Middle frontal gyrus (tissue), 1 donor: ENCODE measurements around the gene IFNAR2.
"Not testable (repeated sequence)": the region's sequence is repeated elsewhere in the genome, so short reads cannot be mapped to it uniquely, and the experiment has no call there.

Experiments used
- DNase-seq: peaks from one replicate; pipeline ENCODE4 v3.0.0-alpha.2; 2015; ENCODE audit warnings: low spot score; ENCODE audit errors: extremely low spot score

Gene IFNAR2

DNA sequence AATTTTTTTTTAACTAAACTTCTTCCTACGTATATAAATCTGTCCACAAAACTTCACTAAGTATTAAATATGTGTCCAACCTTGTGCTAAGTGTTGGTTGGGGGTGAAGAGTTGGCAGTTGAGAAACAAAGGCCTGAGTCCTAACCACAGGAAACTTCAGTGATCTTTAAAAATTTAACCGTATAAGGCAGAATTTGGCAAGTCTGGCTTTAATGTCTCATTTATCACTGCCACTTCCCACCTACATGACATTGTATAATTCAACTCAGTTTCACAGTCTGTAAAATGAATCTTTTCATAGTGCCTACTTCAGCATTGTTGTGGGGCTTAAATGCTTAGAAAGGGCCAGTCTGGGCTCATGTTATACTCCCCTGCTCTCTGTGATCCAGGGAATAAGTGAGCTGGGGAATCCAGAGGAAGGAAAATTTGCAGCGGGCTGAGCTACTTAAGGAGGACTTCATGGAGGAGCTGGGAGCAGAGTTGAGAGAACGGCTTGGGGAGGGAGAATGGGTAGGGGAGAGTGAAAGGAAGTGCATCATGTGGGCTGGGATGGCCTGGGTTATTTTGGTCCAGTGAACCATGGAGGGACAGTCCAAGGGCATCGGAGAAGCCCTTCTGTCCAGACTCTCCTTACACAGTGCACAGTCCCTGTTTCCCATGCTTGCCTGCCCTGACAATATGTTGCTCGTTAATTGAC lies 14.5 kb downstream of the IFNAR2 start:
- no peak for DNase-seq

DNA sequence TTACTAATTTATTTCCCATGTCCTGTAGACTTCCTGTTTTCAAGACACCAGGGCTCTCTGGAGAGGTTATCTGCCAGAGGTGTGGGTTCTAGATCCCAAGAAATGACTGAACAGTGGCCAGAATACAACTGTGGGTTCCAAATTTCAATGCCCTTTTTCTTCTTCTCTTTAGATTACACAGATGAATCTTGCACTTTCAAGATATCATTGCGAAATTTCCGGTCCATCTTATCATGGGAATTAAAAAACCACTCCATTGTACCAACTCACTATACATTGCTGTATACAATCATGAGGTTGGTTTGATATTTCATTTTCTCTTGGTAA lies 15.0 kb downstream of the IFNAR2 start:
- DNase-seq: no peak

DNA sequence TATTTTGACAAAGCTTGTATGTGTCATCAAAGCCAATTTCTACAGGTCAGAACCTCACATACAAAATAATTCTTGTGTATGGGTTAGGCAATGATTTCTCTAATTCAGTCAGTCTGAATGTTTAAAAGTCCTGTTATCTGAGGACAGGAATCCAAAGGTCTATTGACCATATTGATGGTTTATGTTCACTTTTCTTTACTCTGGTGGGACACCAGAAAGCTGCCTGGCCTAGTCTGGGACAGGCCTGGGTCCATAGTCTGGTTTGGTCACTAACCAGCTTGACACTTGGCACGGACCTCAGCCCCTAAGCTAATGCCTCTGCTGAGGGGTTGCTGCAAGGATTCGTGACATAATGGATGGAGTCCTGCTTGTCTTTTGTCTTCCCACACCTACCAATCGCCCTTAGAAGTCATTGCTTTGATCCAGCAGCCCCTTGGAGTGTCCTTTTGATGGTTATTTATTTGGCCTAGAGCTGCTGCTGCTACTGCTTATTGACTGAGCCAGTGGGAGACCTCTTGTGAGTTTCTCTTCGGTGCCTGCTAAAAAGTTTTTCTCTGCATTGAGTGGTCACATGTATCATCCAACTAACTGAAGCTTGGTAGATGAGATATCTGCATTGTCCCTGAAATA lies 15.7 kb downstream of the IFNAR2 start:
- DNase-seq: no peak

DNA sequence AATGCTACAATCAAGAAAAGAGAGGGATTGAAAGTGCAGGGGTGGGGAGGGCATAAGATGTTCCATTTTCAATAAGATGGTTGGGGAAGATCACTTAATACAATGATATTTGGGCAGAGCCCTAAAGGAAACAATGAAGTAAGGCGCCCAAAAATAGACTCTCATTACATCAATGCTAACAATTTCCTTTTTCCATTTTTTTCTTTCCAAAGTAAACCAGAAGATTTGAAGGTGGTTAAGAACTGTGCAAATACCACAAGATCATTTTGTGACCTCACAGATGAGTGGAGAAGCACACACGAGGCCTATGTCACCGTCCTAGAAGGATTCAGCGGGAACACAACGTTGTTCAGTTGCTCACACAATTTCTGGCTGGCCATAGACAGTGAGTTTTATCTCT lies 16.8 kb downstream of the IFNAR2 start:
- DNase-seq: no peak

DNA sequence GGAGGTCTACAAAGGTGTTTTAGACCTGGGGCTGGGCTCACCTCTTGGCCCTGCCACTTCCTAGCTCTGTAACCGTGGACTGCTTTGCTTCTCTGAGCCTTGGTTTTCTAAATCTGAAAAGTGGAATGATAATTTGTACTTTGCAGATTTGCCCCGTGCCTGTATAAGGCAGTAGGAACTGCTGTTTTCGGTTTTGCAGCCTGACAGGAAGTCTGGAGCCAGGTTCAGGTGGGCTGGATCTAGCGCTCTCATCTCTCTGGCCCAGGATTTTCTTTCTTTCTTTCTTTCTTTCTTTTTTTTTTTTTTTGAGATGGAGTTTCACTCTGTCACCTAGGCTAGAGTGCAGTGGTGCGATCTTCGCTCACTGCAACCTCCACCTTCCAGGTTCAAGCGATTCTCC lies 17.2 kb downstream of the IFNAR2 start:
- no peak for DNase-seq

DNA sequence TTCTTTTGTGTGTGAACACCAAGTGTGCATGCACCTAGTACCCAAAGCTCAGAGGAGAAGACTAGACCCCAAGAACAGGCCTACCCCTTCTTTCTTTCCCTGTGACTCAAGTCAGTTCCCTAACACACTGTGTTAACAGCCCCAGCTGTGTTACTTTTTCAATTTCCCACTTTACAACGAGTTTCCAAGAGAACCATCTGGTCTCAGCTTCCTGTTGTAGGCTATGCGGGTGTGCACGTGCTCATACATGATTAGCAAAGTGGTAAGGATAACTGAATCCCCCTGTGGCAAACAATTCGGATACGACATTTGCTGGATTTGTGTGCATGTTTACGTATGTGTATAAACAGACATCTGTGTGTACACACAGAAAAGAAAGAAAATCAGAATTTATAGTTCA lies 17.9 kb downstream of the IFNAR2 start:
- DNase-seq: no peak

DNA sequence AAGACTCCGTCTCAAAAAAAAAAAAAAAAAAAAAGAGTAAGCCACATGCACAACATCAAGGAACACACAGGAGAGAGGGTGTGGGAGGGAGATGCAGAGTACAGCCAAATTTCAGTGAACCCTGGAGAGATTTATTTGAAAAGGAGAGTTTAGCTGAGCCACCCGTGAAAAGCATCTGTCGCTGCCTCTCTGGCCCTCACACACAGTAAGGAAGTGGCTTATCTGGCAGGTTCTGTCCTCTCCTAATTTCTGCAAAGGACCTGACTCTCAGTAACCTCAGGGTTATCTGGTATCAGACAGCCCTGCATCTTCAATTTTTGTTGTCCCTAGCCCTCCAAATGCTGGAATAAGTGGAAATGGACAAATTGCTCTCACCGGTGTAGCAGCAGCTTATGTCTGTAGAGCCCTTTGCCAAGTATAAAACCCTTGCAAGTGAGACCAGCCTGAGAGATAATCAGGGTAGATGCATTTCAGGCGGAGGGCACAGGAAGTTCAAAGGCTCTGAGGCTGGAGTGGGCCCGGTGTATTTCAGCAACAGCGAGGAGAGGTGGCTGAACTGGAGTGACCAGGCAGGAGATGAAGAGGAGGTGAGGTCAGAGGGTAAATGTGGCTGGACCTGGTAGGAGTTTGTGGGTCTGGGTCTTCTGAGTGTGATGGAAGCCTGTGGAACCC lies 19.7 kb downstream of the IFNAR2 start:
- DNase-seq: no peak

DNA sequence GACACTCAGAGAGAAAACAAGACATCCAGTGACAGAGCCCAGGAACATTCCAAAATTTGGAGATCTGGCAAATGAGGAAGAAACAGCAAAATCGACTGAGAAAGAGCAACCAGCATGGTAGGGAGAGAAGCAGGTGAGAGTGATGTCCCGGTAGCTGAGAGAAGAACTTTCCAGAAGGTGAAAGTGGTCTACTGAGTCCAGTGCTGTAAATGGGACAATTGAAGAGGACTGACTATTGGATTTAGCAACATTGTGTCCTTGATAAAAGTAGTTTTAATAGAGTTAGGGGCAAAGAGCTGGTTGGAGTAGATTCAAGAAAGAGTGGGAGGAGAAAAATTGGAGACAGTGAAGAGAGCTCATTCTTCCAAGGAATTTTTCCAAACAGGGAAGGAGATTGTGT lies 21.4 kb downstream of the IFNAR2 start:
- no peak for DNase-seq

DNA sequence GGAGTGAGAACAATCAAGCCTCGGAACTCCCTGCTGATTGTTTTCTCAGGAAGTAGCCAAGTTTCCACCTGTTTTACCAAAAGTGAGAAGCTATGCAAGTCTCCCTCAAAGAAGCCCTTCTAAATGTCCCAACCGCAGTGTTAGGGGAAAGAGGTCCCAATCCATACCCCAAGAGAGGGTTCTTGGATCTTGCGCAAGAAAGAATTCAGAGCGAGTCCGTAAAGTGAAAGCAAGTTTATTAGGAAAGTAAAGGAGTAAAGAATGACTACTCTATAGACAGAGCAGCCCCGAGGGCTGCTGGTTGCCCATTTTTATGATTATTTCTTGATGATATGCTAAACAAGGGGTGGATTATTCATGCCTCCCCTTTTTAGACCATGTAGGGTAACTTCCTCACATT lies 23.6 kb downstream of the IFNAR2 start:
- not testable (repeated sequence) for DNase-seq

DNA sequence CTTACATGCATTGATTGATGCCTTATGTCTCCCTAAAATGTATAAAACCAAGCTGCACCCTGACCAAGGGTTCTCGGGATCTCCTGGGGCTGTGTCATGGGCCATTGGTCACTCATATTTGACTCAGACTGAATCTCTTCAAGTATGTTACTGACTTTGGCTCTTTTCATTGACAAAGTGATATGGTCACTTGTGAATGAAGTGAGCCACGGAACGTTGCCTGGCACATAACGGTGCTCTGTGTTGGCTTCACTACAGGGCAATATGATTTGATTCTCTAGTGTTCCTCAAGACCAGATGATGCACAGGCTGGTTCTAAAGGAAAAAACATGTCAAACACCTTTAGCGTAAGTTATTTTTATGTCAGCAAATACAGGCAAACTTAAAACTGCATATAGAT lies 25.0 kb downstream of the IFNAR2 start:
- no peak for DNase-seq

DNA sequence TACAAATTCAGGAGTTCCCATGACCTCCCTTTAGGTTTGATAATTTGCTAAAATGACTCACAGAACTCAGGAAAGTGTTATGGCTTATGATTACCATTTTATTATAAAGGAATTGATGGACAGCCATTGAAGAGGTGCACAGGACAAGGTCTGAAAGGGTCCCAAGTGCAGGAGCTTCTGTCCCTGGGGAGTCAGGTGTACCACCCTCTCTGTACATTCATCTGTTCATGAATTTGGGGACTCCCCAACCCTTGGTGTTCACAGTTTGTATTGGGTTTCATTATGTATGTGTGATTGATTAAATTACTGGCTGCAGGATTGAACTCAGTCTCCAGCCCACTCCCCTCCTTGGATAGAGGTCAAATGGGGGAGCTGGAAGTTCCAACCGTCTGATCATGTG lies 25.7 kb downstream of the IFNAR2 start:
- DNase-seq: no peak

DNA sequence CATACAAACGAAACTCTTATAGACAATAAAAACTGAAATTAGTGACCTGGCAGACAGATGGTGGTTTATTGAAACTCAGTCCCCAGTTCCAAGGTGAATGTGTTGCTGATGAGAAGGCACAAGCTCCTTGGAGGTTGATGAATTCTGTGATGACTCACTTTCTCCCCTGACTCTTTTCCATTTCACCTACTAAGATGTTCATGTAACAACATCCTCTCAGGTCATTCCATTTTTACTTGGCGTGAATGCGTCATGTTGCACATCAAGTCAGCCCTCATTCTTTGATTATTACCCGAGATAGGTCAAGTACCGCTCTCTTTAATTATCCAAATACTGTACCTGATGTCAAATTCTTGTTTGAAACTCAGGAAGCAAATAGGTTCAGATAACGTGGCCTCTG lies 26.3 kb downstream of the IFNAR2 start:
- no peak for DNase-seq

DNA sequence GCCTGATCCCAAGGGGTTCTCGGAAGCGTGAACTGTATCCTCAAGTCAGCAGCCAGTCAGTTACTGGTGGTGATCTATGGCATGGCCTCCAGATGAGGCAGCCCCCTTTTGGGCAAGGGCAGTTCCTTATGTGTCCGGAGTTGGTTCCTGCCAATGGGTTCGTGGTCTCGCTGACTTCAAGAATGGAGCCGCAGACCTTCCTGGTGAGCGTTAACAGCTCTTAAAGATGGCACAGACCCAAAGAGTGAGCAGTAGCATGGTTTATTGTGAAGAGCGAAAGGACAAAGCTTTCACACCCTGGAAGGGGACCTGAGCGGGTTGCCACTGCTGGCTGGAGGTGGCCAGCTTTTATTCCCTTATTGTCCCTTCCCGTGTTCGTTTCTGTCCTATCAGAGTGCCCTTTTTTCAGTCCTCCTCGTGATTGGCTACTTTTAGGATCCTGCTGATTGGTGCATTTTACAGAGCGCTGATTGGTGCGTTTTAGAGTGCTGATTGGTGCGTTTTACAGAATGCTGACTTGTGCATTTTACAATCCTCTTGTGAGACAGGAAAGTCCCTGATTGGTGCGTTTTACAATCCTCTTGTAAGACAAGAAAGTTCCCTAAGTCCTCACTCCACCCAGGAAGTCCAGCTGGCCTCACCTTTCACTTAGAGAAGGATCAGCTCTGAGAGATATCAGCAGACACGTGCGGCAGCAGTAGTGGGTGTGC lies 27.5 kb downstream of the IFNAR2 start:
- no peak for DNase-seq

DNA sequence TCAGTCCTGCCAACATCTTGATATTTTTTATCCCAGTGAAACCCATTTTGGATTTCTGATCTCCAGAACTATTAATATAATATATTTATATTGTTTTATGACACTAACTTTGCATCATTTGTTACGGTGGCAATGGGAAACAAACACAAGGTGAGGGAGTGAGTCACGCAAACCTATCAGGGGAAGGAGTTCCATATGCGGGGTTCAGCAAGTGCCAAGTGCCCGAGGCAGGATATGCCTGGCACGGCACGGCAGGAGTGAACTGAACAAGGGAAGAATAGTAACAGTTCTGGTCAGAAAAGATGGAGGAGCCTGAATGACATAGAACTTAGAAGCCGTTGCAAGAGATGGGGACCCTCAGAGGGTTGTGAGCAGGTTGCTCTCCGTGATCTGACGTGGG lies 28.7 kb downstream of the IFNAR2 start:
- DNase-seq: no peak

DNA sequence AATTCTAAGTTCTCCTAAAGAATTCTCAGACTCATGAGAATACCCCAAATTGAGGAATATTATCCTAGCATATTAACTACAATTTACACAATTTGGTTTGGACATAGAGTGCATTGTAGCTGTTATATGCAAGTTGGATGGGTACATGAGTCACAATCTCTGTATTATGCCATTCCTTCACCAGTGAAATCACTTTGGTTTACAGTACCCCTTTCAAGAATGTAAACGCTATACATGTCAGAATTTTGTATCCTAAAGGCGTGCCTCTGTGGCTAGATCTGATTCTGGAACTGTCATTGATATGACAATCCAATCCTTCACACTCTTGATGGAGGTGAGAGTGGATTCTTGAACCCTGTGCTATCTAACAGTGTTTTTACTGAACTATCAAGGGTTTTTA lies 29.7 kb downstream of the IFNAR2 start:
- no peak for DNase-seq

DNA sequence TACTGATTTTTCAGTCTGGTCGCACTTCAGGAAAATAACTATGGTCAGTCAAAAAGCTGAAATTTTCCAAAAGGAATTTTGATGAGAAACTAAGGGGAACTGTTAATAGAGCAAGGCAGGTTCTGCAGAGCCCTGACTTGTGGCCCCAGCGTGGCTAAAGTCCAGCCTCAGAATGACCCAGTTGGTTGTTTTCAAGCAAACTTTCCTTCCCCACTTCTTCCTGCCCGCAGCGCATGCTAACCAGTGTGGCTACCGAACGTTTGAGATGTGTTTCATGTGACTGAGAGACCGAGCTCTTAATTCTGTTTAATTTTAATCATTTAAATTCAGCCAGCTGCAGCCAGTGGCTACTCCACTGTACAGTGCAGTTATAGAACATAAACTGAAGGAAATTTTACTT lies 30.3 kb downstream of the IFNAR2 start:
- no peak for DNase-seq

DNA sequence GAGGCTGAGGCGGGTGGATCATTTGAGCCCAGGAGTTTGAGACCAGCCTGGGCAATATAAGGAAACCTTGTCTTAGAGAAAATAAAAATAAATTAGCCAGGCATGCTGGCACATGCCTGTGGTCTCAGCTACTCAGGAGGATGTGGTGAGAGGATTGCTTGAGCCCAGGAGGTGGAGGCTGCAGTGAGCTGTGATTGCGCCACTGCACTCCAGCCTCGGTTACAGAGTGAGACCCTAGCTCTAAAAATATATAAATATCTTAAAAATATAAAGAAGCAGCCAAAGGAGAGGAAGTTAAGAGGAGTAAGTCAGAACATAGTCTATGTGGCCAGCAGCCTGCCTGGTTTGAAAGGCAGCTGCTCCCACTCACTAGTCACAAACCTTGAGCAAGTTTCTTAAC lies 31.9 kb downstream of the IFNAR2 start:
- no peak for DNase-seq

DNA sequence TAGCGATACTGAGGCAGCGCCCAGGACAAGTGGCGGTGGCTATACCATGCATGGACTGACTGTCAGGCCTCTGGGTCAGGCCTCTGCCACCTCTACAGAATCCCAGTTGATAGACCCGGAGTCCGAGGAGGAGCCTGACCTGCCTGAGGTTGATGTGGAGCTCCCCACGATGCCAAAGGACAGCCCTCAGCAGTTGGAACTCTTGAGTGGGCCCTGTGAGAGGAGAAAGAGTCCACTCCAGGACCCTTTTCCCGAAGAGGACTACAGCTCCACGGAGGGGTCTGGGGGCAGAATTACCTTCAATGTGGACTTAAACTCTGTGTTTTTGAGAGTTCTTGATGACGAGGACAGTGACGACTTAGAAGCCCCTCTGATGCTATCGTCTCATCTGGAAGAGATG lies 33.2 kb downstream of the IFNAR2 start:
- DNase-seq: no peak

DNA sequence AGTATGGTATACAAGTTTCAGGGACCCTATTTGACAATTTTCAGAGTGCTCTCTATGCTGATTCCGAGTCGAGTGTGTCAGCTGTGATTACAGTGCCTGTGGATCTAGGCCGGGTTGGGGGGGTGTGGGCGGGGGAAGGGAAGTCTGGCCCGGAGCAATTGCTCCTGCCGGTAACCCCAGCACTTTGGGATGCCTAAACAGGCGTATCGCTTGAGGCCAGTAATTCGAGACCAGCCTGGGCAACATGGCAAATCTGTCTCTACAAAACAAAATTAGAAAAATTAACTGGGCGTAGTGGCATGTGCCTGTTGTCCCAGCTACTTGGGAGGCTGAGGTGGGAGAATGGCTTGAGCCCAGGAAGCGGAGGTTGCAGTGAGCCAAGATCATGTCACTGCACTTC lies 34.8 kb downstream of the IFNAR2 start:
- DNase-seq: no peak

DNA sequence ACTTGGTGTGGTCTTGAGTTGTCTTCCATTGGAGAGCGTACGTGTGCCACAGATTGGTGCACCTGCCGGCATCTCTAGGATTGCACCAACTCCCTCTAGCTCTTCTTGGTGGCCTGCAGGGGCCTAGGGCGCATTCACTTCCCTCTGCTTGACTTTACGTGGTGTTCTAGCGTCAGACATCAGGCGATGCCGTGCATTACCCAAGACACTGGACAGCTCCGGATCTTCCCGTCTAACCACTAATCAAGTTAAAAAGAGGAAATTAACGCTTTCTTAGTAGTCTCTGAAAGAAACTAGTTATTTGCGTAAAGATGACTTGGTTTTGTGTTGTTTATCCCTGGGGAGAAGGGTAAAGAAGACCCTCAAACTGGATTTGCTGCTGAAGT lies 35.9 kb downstream of the IFNAR2 start:
- no peak for DNase-seq

DNA sequence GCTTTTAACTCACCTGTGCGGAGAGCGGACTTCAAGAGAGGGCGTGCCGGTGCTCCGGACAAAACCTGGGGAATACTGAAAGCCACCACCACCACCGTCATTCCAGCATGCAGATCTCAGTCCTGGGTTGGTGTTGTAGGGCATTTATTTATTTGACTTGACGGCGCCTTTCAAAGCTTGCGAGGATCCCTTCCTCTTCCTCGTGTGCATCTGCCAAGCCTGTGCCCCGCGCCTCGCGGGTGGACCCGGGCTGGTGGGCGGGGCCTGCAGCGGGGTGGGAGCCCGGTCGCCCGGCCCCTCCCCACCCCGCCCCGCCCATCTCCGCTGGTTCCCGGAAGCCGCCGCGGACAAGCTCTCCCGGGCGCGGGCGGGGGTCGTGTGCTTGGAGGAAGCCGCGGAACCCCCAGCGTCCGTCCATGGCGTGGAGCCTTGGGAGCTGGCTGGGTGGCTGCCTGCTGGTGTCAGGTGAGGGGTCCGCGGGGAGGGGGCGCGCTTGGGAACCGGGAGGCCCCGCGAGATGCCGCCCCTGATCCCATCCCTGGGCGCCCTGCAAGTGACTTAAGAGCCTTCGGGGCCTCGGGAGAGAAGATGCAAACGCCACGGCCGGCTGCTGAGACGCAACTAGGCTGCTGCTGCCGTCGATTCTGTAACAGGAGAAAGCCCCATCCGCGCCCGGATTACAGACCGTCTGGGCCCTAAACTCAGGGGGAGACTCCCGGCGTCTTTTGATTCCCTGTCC lies 36.5 kb downstream of the IFNAR2 start, which contains the start of gene IL10RB:
Gene IL10RB, plus strand, starts transcription at position 318 of the 739 bp plus-strand sequence. Its CDS starts 99 bp downstream, at position 417.
- DNase-seq: no peak

DNA sequence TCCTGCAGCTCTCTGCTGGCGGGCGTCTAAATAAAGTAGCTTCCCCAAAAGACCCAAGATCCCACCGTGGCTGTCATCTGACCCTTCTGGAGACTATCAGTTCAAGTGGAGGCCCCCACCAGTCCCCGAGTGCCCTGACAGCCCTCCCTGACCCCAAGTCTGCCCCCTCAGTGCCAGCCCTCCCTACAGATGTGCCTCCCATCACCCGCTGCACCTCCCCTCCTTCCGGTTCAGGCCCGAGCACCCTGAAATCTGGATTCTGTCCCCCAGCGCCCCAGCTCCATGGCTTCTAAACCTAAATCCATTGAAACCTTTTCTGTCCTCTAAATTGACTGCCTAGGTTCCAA lies 37.0 kb downstream of the IFNAR2 start:
- DNase-seq: no peak
